Measurements from ENCODE around the gene TNKS1BP1. TPM values are rescaled to one million over a fixed set of nuclear protein-coding genes. Genes with fewer than 3 reads are reported as not detected.
"Not testable (repeated sequence)": the region's sequence is repeated elsewhere in the genome, so short reads cannot be mapped to it uniquely, and the experiment has no call there.

The TNKS1BP1 gene
- total RNA-seq, 4 donors from 2014 or later, result 241 to 276 (median 272) TPM

DNA sequence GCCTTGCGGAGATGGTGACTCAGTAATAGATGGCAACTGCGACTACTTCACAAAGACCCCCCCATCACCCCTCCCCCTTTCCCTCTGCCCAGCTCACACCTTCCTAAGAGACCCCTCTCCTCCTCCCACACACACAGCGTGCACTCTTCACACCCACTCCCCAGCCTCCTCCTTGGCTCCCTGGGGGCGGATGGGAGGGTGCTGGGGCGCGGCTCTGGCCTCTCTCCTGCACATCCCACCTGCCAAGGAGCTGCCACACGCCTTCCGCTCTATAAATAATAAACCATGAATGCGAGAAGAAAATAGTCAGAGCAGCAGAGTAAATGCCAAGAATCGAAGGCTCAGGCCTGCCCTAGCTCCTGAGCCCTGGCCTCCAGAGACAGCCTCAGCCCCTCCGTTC is 17.9 kb upstream of the TNKS1BP1 start:
- peaks cover 19% of the 10 kb centered on the region for H3K4me1 ChIP-seq
- H3K27ac ChIP-seq, result no peak overlapping the region
- 41% methylated on average over 11 of the region's 11 CpGs for WGBS
- DNase-seq (ENCODE audit: low spot score in 2 of 2), result no peak
- H3K4me3 ChIP-seq, result no peak overlapping the region
- no peaks in the 10 kb centered on the region for H3K27me3 ChIP-seq
- H3K9me3 ChIP-seq, result no peaks in the 10 kb centered on the region
- no peaks in the 10 kb centered on the region for H3K36me3 ChIP-seq
- TF ChIP-seq CTCF (IDR thresholded peaks at IDR 0.05), result no peak
- no peak for TF ChIP-seq POLR2A (IDR thresholded peaks at IDR 0.05)
- TF ChIP-seq EP300 (IDR thresholded peaks at IDR 0.05), result no peak
- TF ChIP-seq POLR2AphosphoS5 (IDR thresholded peaks at IDR 0.05), result no peak

GRCh38 chr11:57341250-57341808 is 16.6 kb upstream of the TNKS1BP1 start:
- Histone ChIP-seq H3K27ac (no peak overlapping the region), H3K9me3 (no peaks in the 10 kb centered on the region), H3K36me3 (no peaks in the 10 kb centered on the region), H3K4me3 (no peak overlapping the region), H3K27me3 (no peaks in the 10 kb centered on the region), H3K4me1 (peaks cover 22% of the 10 kb centered on the region)
- DNase-seq (ENCODE audit: low spot score in 2 of 2), result no peak
- TF ChIP-seq POLR2AphosphoS5 (IDR thresholded peaks at IDR 0.05) (no peak), CTCF (IDR thresholded peaks at IDR 0.05) (no peak), POLR2A (IDR thresholded peaks at IDR 0.05) (no peak), EP300 (IDR thresholded peaks at IDR 0.05) (no peak)
- 81% methylated on average over 6 of the region's 6 CpGs for WGBS

DNA sequence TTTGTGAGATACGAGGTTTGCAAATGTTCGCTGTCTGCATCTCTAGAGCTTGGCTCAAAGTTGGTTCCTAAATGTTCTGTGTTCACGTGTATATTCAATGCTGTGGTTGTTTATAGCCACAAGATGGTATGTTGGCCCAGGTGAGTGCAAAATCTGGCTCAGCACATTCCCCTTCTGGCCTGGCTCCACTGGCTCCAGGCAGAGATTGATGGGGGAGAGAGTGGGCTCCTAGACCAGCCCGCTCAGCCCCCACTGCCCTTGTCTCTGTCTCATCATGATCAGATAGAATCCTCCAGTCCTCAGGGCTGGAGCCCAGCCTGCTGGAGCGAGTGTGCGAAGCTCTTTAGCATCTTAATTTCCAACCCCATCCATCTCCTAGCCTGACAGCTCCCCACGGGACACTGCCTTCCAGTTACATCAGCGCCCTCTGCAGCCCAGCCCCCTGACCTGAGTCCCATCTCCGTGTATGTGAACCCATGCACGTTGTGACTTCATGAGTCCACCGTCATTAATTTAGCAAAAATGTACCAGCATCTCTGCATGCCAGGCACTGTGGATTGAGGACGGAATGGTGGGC is 15.4 kb upstream of the TNKS1BP1 start:
- 32% methylated on average over 10 of the region's 12 CpGs for WGBS
- Histone ChIP-seq H3K27ac (no peak overlapping the region), H3K27me3 (no peaks in the 10 kb centered on the region), H3K9me3 (no peaks in the 10 kb centered on the region), H3K4me3 (no peak overlapping the region), H3K36me3 (no peaks in the 10 kb centered on the region), H3K4me1 (peaks cover 21% of the 10 kb centered on the region)
- no peak for DNase-seq (ENCODE audit: low spot score in 2 of 2)
- TF ChIP-seq POLR2A (IDR thresholded peaks at IDR 0.05) (no peak), CTCF (IDR thresholded peaks at IDR 0.05) (no peak)

- Histone ChIP-seq H3K9me3 (no peaks in the 10 kb centered on the region), H3K36me3 (no peaks in the 10 kb centered on the region), H3K4me1 (peaks cover 29% of the 10 kb centered on the region), H3K4me3 (no peak overlapping the region), H3K27ac (no peak overlapping the region), H3K27me3 (no peaks in the 10 kb centered on the region)
- TF ChIP-seq CTCF (IDR thresholded peaks at IDR 0.05), result no peak
- no peak for TF ChIP-seq POLR2AphosphoS5 (IDR thresholded peaks at IDR 0.05)
- TF ChIP-seq EP300 (IDR thresholded peaks at IDR 0.05), result no peak
- TF ChIP-seq POLR2A (IDR thresholded peaks at IDR 0.05), result no peak
- no peak for DNase-seq (ENCODE audit: low spot score in 2 of 2)
- 68% methylated on average over 5 of the region's 5 CpGs for WGBS
Measured at GRCh38 chr11:57339328-57339727, 14.6 kb upstream of the TNKS1BP1 start.

DNA sequence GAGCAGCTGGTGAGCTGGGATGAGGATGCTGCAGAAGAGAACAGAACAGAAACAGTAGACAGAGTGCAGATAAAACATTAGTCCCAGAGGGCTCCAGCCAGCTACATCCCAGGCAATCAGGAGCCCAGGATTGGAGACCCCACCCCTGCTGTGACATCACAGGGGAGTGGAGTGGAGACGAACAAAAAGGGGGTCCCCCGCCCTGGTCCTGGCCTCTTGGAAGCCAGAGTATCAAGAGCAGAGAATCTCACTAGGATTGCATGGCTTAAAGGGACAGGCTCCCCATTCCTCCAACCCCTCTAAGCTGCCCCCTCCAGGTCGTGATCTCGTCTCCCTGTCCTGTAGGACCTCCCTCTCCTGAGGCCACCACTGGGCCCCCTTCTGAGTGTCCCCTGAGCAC is 13.4 kb upstream of the TNKS1BP1 start, which contains the start of gene P2RX3:
Gene P2RX3, plus strand, starts transcription at position 211 of the 400 bp plus-strand sequence. CDS start 199 bp downstream, outside the sequence.
- H3K9me3 ChIP-seq, result no peaks in the 10 kb centered on the region
- H3K36me3 ChIP-seq, result peaks cover 4% of the 10 kb centered on the region
- H3K4me3 ChIP-seq, result no peak within 1 kb of the TSS
- no peak for DNase-seq (ENCODE audit: low spot score in 2 of 2)
- peaks cover 31% of the 10 kb centered on the region for H3K4me1 ChIP-seq
- no peak within 1 kb of the TSS for H3K27ac ChIP-seq
- 58% methylated on average over 4 of the region's 4 CpGs for WGBS
- no peak for TF ChIP-seq EP300 (IDR thresholded peaks at IDR 0.05)
- no peak for TF ChIP-seq POLR2AphosphoS5 (IDR thresholded peaks at IDR 0.05)
- TF ChIP-seq CTCF (IDR thresholded peaks at IDR 0.05), result no peak
- TF ChIP-seq POLR2A (IDR thresholded peaks at IDR 0.05), result no peak
- no peaks in the 10 kb centered on the region for H3K27me3 ChIP-seq

DNA sequence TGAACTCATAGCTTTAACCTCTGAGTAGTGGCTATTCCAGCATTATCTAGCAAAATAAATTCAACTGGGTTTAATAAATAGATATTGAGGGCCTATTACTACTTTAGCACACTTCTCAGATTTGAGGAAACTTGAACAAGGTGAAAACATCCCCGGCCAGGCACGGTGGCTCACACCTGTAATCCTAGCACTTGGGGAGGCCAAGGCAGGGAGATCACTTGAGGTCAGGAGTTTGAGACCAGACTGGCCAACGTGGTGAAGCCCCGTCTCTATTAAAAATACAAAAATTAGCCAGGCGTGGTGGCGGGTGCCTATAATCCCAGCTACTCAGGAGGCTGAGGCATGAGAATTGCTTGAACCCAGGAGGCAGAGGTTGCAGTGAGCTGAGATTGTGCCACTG is 12.1 kb upstream of the TNKS1BP1 start:
- Histone ChIP-seq H3K36me3 (peaks cover 17% of the 10 kb centered on the region), H3K4me1 (peaks cover 28% of the 10 kb centered on the region)
- DNase-seq (ENCODE audit: low spot score in 2 of 2); H3K27me3 ChIP-seq; H3K27ac ChIP-seq; H3K4me3 ChIP-seq; H3K9me3 ChIP-seq: not testable (repeated sequence)
- 92% methylated on average over 6 of the region's 6 CpGs for WGBS
